Stomach smooth muscle (tissue), 2 donors: Measurements from ENCODE around the gene INTS11.

Source experiments
- H3K27ac ChIP-seq: one replicate; pipeline ENCODE4 v1.7.0; 2013; ENCODE audit warnings: mild to moderate bottlenecking, low read length, inconsistent platforms
- H3K27me3 ChIP-seq, 2 donors: one replicate each; pipeline ENCODE4 v1.7.0; 2013; ENCODE audit warnings: low read length in 2 of 2; ENCODE audit not compliant: insufficient read depth in 2 of 2, control insufficient read depth in 1 of 2
- H3K36me3 ChIP-seq, 2 donors: one replicate each; pipeline ENCODE4 v1.7.0; 2013; ENCODE audit warnings: low read length in 2 of 2; ENCODE audit not compliant: control insufficient read depth in 2 of 2, insufficient read depth in 2 of 2
- H3K4me1 ChIP-seq: one replicate; pipeline ENCODE4 v1.7.0; 2013; ENCODE audit warnings: low read length; ENCODE audit not compliant: control insufficient read depth, insufficient read depth
- H3K4me3 ChIP-seq, 2 donors: one replicate each; pipeline ENCODE4 v1.7.0; 2013; ENCODE audit warnings: low read length in 2 of 2
- H3K9ac ChIP-seq, 2 donors: one replicate each; pipeline ENCODE4 v1.7.0; 2013; ENCODE audit warnings: low read length in 2 of 2, mild to moderate bottlenecking in 1 of 2
- H3K9me3 ChIP-seq, 2 donors: one replicate each; pipeline ENCODE4 v1.7.0; 2013; ENCODE audit warnings: low read length in 2 of 2; ENCODE audit not compliant: control insufficient read depth in 2 of 2
- donor health status: healthy.
- donor health status: Pancreatic carcinoma.

The INTS11 gene

DNA sequence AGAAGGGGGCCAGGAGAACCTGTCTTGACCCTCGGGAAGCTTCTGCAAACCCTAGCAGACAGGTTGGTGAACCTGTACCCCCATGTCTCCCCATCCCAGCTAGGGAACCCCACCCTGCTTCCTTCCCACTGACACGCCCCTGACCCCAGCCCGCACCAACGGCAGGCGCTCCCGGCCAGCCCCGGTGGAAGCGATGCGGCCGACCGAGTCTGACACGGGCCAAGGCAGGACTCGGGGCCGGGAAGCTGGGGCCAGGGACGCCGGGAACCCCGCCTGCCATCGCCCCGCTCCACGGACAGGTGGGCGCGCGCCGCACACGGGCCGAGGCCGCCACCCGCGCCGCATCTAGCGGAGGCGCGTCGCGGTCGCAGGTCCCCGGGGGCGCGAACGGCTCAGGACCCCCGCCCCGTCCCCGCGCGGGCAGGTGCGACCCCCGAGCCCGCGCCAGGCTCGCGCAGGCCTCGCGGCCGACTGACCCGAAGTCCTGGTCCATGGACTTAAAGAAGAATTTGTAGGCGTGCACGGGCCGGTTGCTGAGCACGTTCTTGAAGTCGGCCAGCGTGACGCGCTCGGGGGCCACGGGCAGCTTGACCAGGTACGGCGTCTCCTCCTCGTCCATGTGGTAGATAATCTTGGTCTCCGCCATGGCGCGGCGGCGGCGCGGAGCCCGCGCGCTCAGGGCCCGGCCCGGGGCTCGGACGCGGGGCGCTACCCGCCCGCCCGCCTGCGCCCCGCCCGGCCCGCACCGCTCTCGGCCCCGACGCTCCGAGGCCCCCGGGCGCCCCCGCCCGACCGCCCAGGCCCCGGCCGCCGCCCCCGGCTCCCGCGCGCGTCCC, 24.2 kb upstream of the INTS11 start:
- Histone ChIP-seq H3K4me3 (peak overlapping the region; percentile 81 to 85), H3K9me3 (no peaks in the 10 kb centered on the region), H3K36me3 (peaks cover 0 to 2% of the 10 kb centered on the region in 2 donors), H3K9ac (peak overlapping the region; percentile 72 to 77), H3K27ac (peak overlapping the region; percentile 31), H3K4me1 (peaks cover 63% of the 10 kb centered on the region), H3K27me3 (no peaks in the 10 kb centered on the region)

DNA sequence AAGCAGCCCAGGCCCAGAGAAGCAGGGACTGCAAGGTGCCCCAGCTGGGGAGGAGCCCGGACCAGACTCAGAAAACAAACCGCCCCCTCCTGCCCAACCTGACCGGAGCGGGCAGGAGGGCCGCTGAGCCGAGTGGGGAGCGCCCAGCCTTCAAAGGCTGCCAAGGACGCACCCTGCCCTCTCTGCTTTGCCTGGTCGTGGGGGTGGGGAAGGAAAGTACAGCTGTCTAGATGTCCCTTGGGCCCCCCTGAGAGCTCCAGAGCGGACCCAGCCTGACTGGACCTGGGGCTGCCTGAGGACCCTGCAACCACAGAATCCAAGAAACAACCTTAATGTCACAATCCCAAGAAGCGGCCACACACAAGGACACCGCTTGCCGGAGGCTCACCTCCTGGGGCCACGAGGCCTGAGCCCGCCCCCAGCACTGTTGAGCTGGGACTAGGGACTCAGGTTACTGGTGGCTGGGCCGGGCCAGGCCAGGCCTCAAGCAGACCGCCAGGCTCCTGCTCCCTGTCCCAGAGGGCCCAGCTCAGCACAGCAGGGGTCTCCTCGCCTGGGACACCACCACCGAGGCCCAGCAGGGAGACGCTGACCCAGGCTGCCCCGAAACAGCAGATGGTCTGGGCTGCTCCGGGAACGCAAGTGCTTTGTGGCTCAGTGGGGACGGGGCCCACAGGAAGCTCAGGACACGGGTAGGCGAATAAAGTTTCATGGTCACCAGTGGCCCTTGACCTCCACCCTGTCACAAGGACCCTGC, 23.4 kb upstream of the INTS11 start:
- H3K9ac ChIP-seq = peak overlapping the region; percentile 72 to 77
- H3K27ac ChIP-seq = peak overlapping the region; percentile 31
- H3K9me3 ChIP-seq = no peaks in the 10 kb centered on the region
- H3K4me3 ChIP-seq = peak overlapping the region; percentile 81 to 85
- peaks cover 55% of the 10 kb centered on the region for H3K4me1 ChIP-seq
- H3K36me3 ChIP-seq = peaks cover 0 to 2% of the 10 kb centered on the region in 2 donors
- H3K27me3 ChIP-seq = no peaks in the 10 kb centered on the region

DNA sequence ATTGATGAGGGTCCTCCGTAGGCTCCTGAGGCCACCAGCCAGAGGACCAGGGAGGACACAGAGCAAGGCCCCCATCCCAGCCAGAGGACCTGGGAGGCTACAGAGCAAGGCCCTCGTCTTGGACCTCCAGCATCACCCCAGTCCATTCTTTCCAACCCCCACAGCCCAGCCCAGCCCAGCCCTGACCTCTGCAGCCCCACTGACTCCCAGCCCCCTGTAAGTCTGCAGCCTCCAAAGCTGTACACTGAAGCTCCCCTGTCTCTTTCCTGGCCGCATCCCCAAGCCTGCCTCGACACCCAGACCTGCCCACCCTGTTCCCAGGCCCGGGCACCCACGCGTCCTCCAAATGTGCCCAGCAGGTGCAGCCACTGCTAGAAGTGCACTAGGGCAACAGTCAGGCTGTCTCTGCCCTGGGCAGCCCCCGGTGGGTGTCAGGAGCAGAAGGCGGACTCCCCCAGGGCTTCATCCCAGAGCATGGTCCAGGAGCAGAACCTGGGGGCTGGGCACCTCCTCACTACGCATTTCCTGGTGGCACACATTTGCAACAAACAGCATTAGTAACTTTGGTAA, 22.7 kb upstream of the INTS11 start:
- Histone ChIP-seq H3K9ac (peak overlapping the region in 1 of 2 donors; percentile 72), H3K36me3 (no peaks in the 10 kb centered on the region), H3K4me1 (peaks cover 48% of the 10 kb centered on the region), H3K4me3 (peak overlapping the region in 1 of 2 donors; percentile 85), H3K27ac (no peak overlapping the region), H3K9me3 (no peaks in the 10 kb centered on the region), H3K27me3 (no peaks in the 10 kb centered on the region)

DNA sequence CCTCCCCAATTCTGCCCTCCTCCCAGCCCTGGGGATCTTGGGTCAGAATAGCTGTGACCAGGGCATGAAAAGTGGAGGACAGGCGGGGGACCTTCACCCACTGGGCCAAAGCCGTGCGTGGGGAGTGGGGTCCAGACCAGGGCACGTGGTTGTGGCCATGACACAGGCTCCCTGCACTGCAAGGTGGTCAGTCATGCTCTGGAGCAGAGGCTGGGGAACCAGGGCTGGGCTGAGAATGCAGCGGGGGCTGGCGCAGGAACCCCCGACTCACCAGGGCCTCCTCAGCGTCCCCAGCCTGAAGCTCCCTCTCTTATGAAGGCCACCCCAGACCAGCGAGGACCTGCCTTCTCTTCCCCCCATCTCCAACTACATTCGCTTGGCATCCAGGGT, 22.0 kb upstream of the INTS11 start:
- H3K27ac ChIP-seq = no peak overlapping the region
- peaks cover under 1 to 3% of the 10 kb centered on the region in 2 donors for H3K36me3 ChIP-seq
- peak overlapping the region in 1 of 2 donors; percentile 47 for H3K9ac ChIP-seq
- no peaks in the 10 kb centered on the region for H3K9me3 ChIP-seq
- H3K27me3 ChIP-seq = no peaks in the 10 kb centered on the region
- peak overlapping the region in 1 of 2 donors; percentile 29 for H3K4me3 ChIP-seq
- H3K4me1 ChIP-seq = peaks cover 43% of the 10 kb centered on the region

DNA sequence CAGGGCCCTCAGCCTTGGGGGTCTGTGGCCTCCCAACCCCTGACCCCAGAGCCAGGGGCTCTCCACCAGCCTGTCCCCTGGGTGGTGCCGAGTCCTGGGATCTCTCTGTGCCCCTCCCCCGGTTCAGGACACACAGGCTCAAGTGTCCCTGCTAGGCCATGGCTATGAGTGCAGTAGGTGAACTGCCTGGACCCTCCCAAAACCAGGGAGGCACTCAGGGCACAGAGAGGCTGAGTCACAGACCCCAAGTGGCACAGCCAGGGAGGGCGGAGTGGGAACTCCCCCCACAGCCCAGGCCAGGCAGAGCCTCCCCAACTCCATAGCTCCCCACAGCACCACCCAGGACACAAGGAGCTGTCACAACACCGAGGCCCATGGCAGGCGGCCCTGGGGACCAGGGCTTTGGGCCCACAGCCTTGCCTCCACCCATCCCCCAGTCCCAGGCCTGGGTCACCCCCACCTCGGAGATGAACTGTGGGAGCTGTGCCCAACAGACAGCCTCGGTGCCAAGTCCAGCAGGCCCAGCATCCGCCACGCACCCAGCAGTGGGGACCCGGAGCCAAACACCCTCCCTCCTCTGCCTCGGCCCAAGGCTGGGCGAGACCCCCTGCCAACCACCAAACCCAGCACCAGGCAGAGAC, 21.5 kb upstream of the INTS11 start:
- H3K9ac ChIP-seq = peak overlapping the region in 1 of 2 donors; percentile 47
- H3K4me1 ChIP-seq = peaks cover 42% of the 10 kb centered on the region
- H3K4me3 ChIP-seq = peak overlapping the region in 1 of 2 donors; percentile 29
- no peak overlapping the region for H3K27ac ChIP-seq
- peaks cover 6 to 8% of the 10 kb centered on the region in 2 donors for H3K36me3 ChIP-seq
- H3K27me3 ChIP-seq = no peaks in the 10 kb centered on the region
- no peaks in the 10 kb centered on the region for H3K9me3 ChIP-seq

DNA sequence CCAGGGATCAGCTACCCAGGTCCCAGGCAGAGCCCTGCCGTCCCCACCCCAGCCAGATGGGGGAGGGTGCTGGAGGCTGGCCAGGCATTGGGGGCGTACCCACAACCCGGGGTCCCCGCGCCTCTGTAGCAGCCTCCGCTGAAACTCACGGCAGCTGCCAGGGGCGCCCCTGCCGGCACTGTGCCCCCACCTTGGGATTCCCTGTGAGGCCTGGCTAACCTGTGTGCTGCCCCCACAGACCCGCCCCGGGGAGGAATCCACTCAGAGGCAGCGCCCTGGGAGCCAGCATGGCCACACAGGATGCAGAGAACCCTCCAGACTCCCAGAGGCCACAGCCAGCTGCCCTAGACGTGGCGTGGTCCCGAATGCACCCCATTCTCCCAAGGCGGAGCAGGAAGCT, 20.9 kb upstream of the INTS11 start:
- Histone ChIP-seq H3K9me3 (no peaks in the 10 kb centered on the region), H3K36me3 (peaks cover 12 to 14% of the 10 kb centered on the region in 2 donors), H3K27ac (no peak overlapping the region), H3K27me3 (no peaks in the 10 kb centered on the region), H3K4me1 (peaks cover 42% of the 10 kb centered on the region), H3K9ac (no peak overlapping the region), H3K4me3 (no peak overlapping the region)

DNA sequence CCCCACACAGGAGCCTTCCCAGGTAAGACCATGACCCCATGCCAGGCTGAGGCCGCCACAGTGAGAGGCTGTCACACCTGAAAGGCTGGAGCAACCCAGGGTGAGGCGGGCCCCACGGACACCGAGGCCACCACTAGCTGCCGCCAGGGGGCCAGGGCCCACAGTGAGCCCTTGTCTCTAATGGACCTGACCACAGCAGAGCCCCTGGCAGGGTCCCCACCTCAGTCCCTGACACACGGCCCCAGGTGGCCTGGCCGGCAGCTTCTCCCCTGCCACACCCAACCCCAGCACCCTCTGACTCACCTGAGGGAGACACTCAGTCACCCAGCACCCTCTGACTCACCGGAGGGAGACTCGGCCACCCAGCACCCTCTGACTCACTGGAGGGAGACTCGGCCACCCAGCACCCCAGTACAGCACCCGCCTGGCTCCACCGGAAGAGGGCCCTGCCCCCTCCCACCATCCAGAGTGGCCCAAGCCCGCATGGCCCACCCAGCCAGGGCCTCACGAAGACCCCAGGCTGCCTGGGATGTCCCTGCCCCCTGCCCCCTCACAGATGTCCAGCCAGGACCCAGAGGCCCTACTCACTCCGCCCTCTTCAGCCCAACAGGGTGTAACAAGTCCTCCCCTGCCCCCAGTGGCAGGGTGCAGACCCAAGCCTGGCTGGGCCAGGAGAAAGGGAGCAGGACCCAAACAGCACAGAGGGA, 20.3 kb upstream of the INTS11 start:
- H3K4me1 ChIP-seq = peaks cover 42% of the 10 kb centered on the region
- no peaks in the 10 kb centered on the region for H3K27me3 ChIP-seq
- peaks cover 14 to 15% of the 10 kb centered on the region in 2 donors for H3K36me3 ChIP-seq
- H3K4me3 ChIP-seq = no peak overlapping the region
- no peak overlapping the region for H3K9ac ChIP-seq
- no peaks in the 10 kb centered on the region for H3K9me3 ChIP-seq
- no peak overlapping the region for H3K27ac ChIP-seq

DNA sequence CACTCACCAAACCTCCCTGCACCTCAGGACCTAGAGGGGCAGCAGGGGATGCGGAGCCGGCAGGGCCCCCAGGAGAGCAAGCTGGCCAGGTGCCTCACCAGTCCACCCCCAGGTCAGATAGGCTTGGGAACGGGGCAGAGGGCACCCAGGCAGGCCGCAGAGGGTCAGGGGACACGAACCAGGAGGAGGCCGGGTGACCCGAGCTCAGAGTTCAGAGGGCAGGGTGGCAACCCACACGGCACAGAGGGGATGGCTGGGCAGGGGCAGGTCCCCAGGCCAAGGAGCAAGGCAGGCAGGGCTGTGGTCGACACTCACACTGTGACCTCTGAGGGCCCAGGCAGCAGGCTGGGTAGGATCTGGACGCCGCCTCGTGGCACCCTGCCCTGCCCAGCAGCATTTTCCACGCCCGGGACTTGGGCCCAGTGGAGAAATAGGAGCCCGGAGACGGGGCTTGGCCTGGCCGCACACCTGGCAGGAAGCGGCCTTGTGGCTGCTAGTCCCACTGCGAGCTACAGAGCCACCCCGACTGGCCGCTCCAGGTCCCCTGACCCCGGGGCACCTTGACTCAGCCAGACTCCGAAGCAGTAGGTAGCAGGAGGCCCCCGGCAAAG, 19.5 kb upstream of the INTS11 start:
- Histone ChIP-seq H3K27ac (no peak overlapping the region), H3K9ac (no peak overlapping the region)

DNA sequence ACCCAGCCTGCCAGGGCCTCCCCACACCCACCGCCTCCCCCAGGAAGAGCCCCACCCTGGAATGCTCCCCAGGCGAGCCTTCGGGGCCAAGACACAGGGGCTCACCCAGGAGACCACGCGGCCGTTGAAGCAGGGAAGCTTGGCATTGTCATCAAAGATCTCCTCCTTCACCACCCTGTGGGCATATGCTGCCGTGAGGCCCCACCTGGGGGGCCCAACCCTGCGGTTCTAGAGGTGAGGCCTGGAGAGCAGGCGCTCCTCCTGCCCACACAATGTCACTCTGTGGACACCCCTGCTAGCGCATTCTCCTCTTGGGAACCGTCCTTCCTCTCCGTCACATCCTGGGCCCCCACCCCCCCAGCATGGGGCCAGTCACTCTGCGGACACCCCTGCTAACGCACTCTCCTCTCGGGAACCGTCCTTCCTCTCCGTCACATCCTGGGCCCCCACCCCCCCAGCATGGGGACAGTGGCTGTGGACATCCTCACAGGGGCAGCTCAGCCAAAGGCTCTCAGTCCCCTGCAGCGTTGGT, 18.2 kb upstream of the INTS11 start:
- peaks cover 33% of the 10 kb centered on the region for H3K4me1 ChIP-seq

More for the DNA sequence above, 19.5 kb upstream of the INTS11 start:
- Histone ChIP-seq H3K36me3 (peaks cover 14 to 16% of the 10 kb centered on the region in 2 donors), H3K27me3 (no peaks in the 10 kb centered on the region), H3K4me3 (no peak overlapping the region), H3K4me1 (peaks cover 42% of the 10 kb centered on the region), H3K9me3 (no peaks in the 10 kb centered on the region)

More for the DNA sequence above, 18.2 kb upstream of the INTS11 start:
- H3K9ac ChIP-seq = no peak overlapping the region
- H3K27me3 ChIP-seq = no peaks in the 10 kb centered on the region
- no peak overlapping the region for H3K27ac ChIP-seq
- H3K4me3 ChIP-seq = no peak overlapping the region
- no peaks in the 10 kb centered on the region for H3K9me3 ChIP-seq
- peaks cover 14 to 17% of the 10 kb centered on the region in 2 donors for H3K36me3 ChIP-seq
